NCI-H2227 (cell line): ENCODE measurements around the gene NPAS2.

ENCODE experiments used
- DNase-seq: peaks from one replicate; lab custom pipeline; 2025; ENCODE audit not compliant: unreplicated experiment; lab: John Stamatoyannopoulos, UW

Gene NPAS2

GRCh38 chr2:100793220-100793619 is 26.7 kb upstream of the NPAS2 start:
- no peak for DNase-seq

GRCh38 chr2:100793982-100794381 is 26.0 kb upstream of the NPAS2 start:
- DNase-seq = no peak

GRCh38 chr2:100796499-100797100 is 23.3 kb upstream of the NPAS2 start:
- DNase-seq = no peak

GRCh38 chr2:100799686-100800085 is 20.3 kb upstream of the NPAS2 start:
- peak; percentile 84 for DNase-seq

GRCh38 chr2:100800915-100801314 is 19.0 kb upstream of the NPAS2 start:
- DNase-seq = no peak

GRCh38 chr2:100801402-100801801 is 18.5 kb upstream of the NPAS2 start:
- DNase-seq = no peak

GRCh38 chr2:100802066-100802465 is 17.9 kb upstream of the NPAS2 start:
- no peak for DNase-seq

- DNase-seq = no peak
Observed at GRCh38 chr2:100803334-100803733, 16.6 kb upstream of the NPAS2 start.

- DNase-seq = no peak
Observed at GRCh38 chr2:100806550-100806949, 13.4 kb upstream of the NPAS2 start.

- no peak for DNase-seq
Observed at GRCh38 chr2:100807707-100808106, 12.2 kb upstream of the NPAS2 start.

- no peak for DNase-seq
Observed at GRCh38 chr2:100808582-100808981, 11.4 kb upstream of the NPAS2 start.

GRCh38 chr2:100809506-100809905 is 10.4 kb upstream of the NPAS2 start:
- no peak for DNase-seq

- no peak for DNase-seq
Observed at GRCh38 chr2:100810603-100811145, 9.3 kb upstream of the NPAS2 start.

GRCh38 chr2:100812116-100812515 is 7.8 kb upstream of the NPAS2 start:
- no peak for DNase-seq

- no peak for DNase-seq
Observed at GRCh38 chr2:100812573-100812972, 7.4 kb upstream of the NPAS2 start.

- no peak for DNase-seq
Observed at GRCh38 chr2:100813527-100813926, 6.4 kb upstream of the NPAS2 start.

GRCh38 chr2:100814043-100814442 is 5.9 kb upstream of the NPAS2 start:
- no peak for DNase-seq

GRCh38 chr2:100814453-100814852 is 5.5 kb upstream of the NPAS2 start:
- no peak for DNase-seq

- DNase-seq = no peak
Observed at GRCh38 chr2:100817388-100817985, 2.5 kb upstream of the NPAS2 start.

GRCh38 chr2:100818003-100818605 is 1.8 kb upstream of the NPAS2 start:
- no peak for DNase-seq

- DNase-seq = peak; percentile 25
Observed at GRCh38 chr2:100818606-100819369, 1.2 kb upstream of the NPAS2 start.

- no peak for DNase-seq
Observed at GRCh38 chr2:100820273-100820522, 259 bp downstream of the NPAS2 start.
